SK-N-SH (cell line): Measurements from ENCODE around the gene MACROD2. TPM values are rescaled to one million over a fixed set of nuclear protein-coding genes. Genes with fewer than 3 reads are reported as not detected.

ENCODE experiments used
- CTCF ChIA-PET: fragments of 300-600, 350-600 bp; formaldehyde crosslinking; extraction: SDS; loops from one replicate; lab custom pipeline; 2021; lab: Yijun Ruan, JAX
- POLR2A ChIA-PET: fragments of 350-600 bp; sonication (Branson Sonifier 250); formaldehyde crosslinking; extraction: SDS; loops from one replicate; lab custom pipeline; 2020; ENCODE audit warnings: antibody characterized with exemption, inconsistent platforms; lab: Yijun Ruan, JAX
- DNase-seq: peaks from one replicate; pipeline ENCODE4 v3.0.0; 2012
- H2AFZ ChIP-seq: fragments of 200-600 bp; sonication (generic); 2 replicates; pipeline ENCODE4 v1.8.1; 2016; ENCODE audit warnings: antibody characterized with exemption, mild to moderate bottlenecking, low read depth
- H3F3A ChIP-seq: fragments of 200-600 bp; sonication (generic); replicated peaks from 2 replicates; pipeline ENCODE3; 2016; ENCODE audit warnings: antibody characterized with exemption, mild to moderate bottlenecking; ENCODE audit not compliant: insufficient read depth
- H3K27ac ChIP-seq, 2 experiments: fragments of 200-500 bp in 1 of 2; fragments of 200-600 bp in 1 of 2; sonication (Bioruptor generic) in 1 of 2; sonication (generic), shearing (Covaris generic) in 1 of 2; 2 replicates each; pipeline versions ENCODE4 v1.5.1 to v1.6.1; 2014 to 2016; ENCODE audit warnings: low read depth in 2 of 2, inconsistent platforms in 1 of 2, low read length in 1 of 2, mild to moderate bottlenecking in 1 of 2, mixed read lengths in 1 of 2
- H3K27me3 ChIP-seq: fragments of 200-600 bp; sonication (generic), shearing (Covaris generic); 2 replicates; pipeline ENCODE4 v1.6.1; 2016; ENCODE audit warnings: mixed run types; ENCODE audit not compliant: insufficient read depth
- H3K36me3 ChIP-seq, 2 experiments: fragments of 200-500 bp in 1 of 2; fragments of 200-600 bp in 1 of 2; sonication (Bioruptor generic) in 1 of 2; sonication (generic) in 1 of 2; replicated peaks in 1 of 2; 2 replicates each; pipeline versions ENCODE3 to v1.5.1; 2014 to 2016; ENCODE audit warnings: low read length in 1 of 2, mild to moderate bottlenecking in 1 of 2; ENCODE audit not compliant: insufficient read depth in 2 of 2, control insufficient read depth in 1 of 2
- H3K4me1 ChIP-seq, 2 experiments: fragments of 200-500 bp in 1 of 2; fragments of 200-600 bp in 1 of 2; sonication (Bioruptor generic) in 1 of 2; sonication (generic), shearing (Covaris generic) in 1 of 2; 2 replicates each; pipeline versions ENCODE4 v1.5.1 to v1.6.1; 2014 to 2016; ENCODE audit warnings: low read depth in 1 of 2, low read length in 1 of 2, mixed run types in 1 of 2; ENCODE audit not compliant: insufficient read depth in 2 of 2, control insufficient read depth in 1 of 2
- H3K4me2 ChIP-seq: fragments of 200-600 bp; sonication (generic), shearing (Covaris generic); 2 replicates; pipeline ENCODE4 v1.6.1; 2017; ENCODE audit warnings: mixed run types
- H3K4me3 ChIP-seq, 2 experiments: fragments of 200-500 bp in 1 of 2; fragments of 200-600 bp in 1 of 2; sonication (Bioruptor generic) in 1 of 2; sonication (generic), shearing (Covaris generic) in 1 of 2; 2 replicates each; pipeline versions ENCODE4 v1.5.1 to v1.8.1; 2014 to 2016; ENCODE audit warnings: low read depth in 2 of 2, inconsistent platforms in 1 of 2, low read length in 1 of 2, mild to moderate bottlenecking in 1 of 2, mixed read lengths in 1 of 2, moderate library complexity in 1 of 2
- H3K79me2 ChIP-seq: fragments of 200-600 bp; sonication (generic); 2 replicates; pipeline ENCODE4 v1.8.1; 2017; ENCODE audit warnings: mild to moderate bottlenecking; ENCODE audit not compliant: insufficient read depth
- H3K9ac ChIP-seq: fragments of 200-600 bp; sonication (generic); 2 replicates; pipeline ENCODE4 v1.6.1; 2017; ENCODE audit warnings: mixed run types
- H3K9me2 ChIP-seq: fragments of 200-600 bp; sonication (generic); 2 replicates; pipeline ENCODE4 v1.6.1; 2017; ENCODE audit warnings: mixed run types
- H3K9me3 ChIP-seq: fragments of 200-600 bp; sonication (generic); 2 replicates; pipeline ENCODE4 v1.6.1; 2017; ENCODE audit warnings: mixed run types, mild to moderate bottlenecking, moderate library complexity
- H4K20me1 ChIP-seq: fragments of 200-600 bp; sonication (generic); 2 replicates; pipeline ENCODE4 v1.6.1; 2017; ENCODE audit warnings: mild to moderate bottlenecking, mixed run types; ENCODE audit not compliant: insufficient read depth
- CHD2 ChIP-seq: fragments of 150-350 bp; IDR thresholded peaks from 2 replicates; pipeline ENCODE4 v1.6.1; 2018; ENCODE audit warnings: low read length; ENCODE audit not compliant: partially characterized antibody
- EZH2phosphoT487 ChIP-seq: fragments of 200-600 bp; sonication (generic); IDR thresholded peaks from 2 replicates; pipeline ENCODE4 v1.6.1; 2017; ENCODE audit warnings: low read depth, mixed run types, mild to moderate bottlenecking, antibody characterized with exemption, moderate library complexity, borderline replicate concordance
- FOSL2 ChIP-seq: IDR thresholded peaks from 2 replicates; pipeline ENCODE4 v1.4.0; 2012; ENCODE audit warnings: low read depth, mild to moderate bottlenecking, moderate library complexity, borderline replicate concordance
- FOXJ3 ChIP-seq: sonication (generic); formaldehyde crosslinking; IDR thresholded peaks from 2 replicates; pipeline ENCODE4 v1.5.1; 2020; ENCODE audit warnings: mild to moderate bottlenecking, missing genetic modification reagents
- FOXM1 ChIP-seq: IDR thresholded peaks from 2 replicates; pipeline ENCODE4 v1.4.0; 2012; ENCODE audit warnings: low read depth, mild to moderate bottlenecking
- GATA2 ChIP-seq: sonication (generic); formaldehyde crosslinking; IDR thresholded peaks from 2 replicates; pipeline ENCODE4 v1.5.0; 2020; ENCODE audit warnings: mild to moderate bottlenecking, missing genetic modification reagents
- MEF2A ChIP-seq: IDR thresholded peaks from 2 replicates; pipeline ENCODE4 v1.4.0; 2012; ENCODE audit warnings: low read depth, borderline replicate concordance
- NFIC ChIP-seq: IDR thresholded peaks from 2 replicates; pipeline ENCODE4 v1.4.0; 2012; ENCODE audit warnings: borderline replicate concordance
- NRF1 ChIP-seq: IDR thresholded peaks from 2 replicates; pipeline ENCODE4 v1.6.1; 2012; ENCODE audit warnings: low read depth, mild to moderate bottlenecking, low read length
- POLR2AphosphoS5 ChIP-seq: IDR thresholded peaks from 2 replicates; pipeline ENCODE4 v1.6.1; 2012; ENCODE audit warnings: low read depth, low read length
- RAD21 ChIP-seq: IDR thresholded peaks from 2 replicates; pipeline ENCODE4 v1.6.1; 2012; ENCODE audit warnings: mild to moderate bottlenecking, low read length
- RCOR1 ChIP-seq: fragments of 150-350 bp; IDR thresholded peaks from 2 replicates; pipeline ENCODE4 v1.6.1; 2017; ENCODE audit warnings: antibody characterized with exemption, low read length
- RFX5 ChIP-seq: IDR thresholded peaks from 2 replicates; pipeline ENCODE4 v1.6.1; 2012; ENCODE audit warnings: mild to moderate bottlenecking, improper control_type of control experiment, low read length
- RXRA ChIP-seq: IDR thresholded peaks from 2 replicates; pipeline ENCODE4 v1.4.0; 2012; ENCODE audit warnings: low read depth, mild to moderate bottlenecking, borderline replicate concordance
- SIN3A ChIP-seq: IDR thresholded peaks from 2 replicates; pipeline ENCODE4 v1.6.1; 2012; ENCODE audit warnings: low read depth, mild to moderate bottlenecking, low read length, moderate library complexity, borderline replicate concordance
- SMC3 ChIP-seq: IDR thresholded peaks from 2 replicates; pipeline ENCODE4 v1.6.1; 2012; ENCODE audit warnings: low read depth, low read length, improper control_type of control experiment
- TAF1 ChIP-seq: IDR thresholded peaks from 2 replicates; pipeline ENCODE4 v1.6.1; 2012; ENCODE audit warnings: low read depth, mild to moderate bottlenecking, low read length, moderate library complexity, borderline replicate concordance
- TCF12 ChIP-seq: IDR thresholded peaks from 2 replicates; pipeline ENCODE4 v1.4.0; 2012
- TEAD4 ChIP-seq: IDR thresholded peaks from 2 replicates; pipeline ENCODE4 v1.4.0; 2012; ENCODE audit warnings: mild to moderate bottlenecking, borderline replicate concordance; ENCODE audit not compliant: insufficient read depth
- USF2 ChIP-seq: fragments of 150-350 bp; IDR thresholded peaks from 2 replicates; pipeline ENCODE4 v1.6.1; 2017; ENCODE audit warnings: antibody characterized with exemption, low read length, low read depth, borderline replicate concordance
- WGBS: methylation state at CpG from one replicate; pipeline ENCODE4 v1.1.6; 2017; ENCODE audit warnings: low lambda C conversion rate; 5-methylcytosine and 5-hydroxymethylcytosine counted together
- polyA plus RNA-seq, 3 experiments: library from polyadenylated mRNA; depleted of rRNA; stranded (reverse); fragments of >200 nt; gene quantifications; 2 replicates each; pipeline ENCODE4 v1.2.3, GENCODE V29; 2012
- TF ChIP-seq, protein P1 (sequence below): IDR thresholded peaks from 2 replicates; pipeline ENCODE4 v1.4.0; 2012; ENCODE audit warnings: low read depth, borderline replicate concordance
- TF ChIP-seq, protein P2 (sequence below): IDR thresholded peaks from 2 replicates; pipeline ENCODE4 v1.4.0; 2012; ENCODE audit warnings: low read depth

Gene MACROD2
- polyA plus RNA-seq, 1 of the 3 experiments (the other 2 are of a cell fraction) = 0.33 TPM

- Histone ChIP-seq H3K36me3 (no peaks in the 10 kb centered on the region), H3K4me2 (no peak overlapping the region), H3K9me3 (no peaks in the 10 kb centered on the region), H3K27me3 (no peaks in the 10 kb centered on the region), H3K9me2 (no peaks in the 10 kb centered on the region), H3K27ac (no peak overlapping the region), H4K20me1 (no peaks in the 10 kb centered on the region), H3F3A (no peaks in the 10 kb centered on the region), H3K4me1 (no peaks in the 10 kb centered on the region), H3K79me2 (no peaks in the 10 kb centered on the region), H3K9ac (no peak overlapping the region), H3K4me3 (no peak overlapping the region), H2AFZ (no peak overlapping the region)
- ChIA-PET POLR2A (no interaction called here), CTCF (interaction anchor here (0.7 kb wide), 1 partner anchor 13 kb away, joined by 3 read pairs; no protein-coding TSS in a partner anchor)
- no peak for DNase-seq
- TF ChIP-seq SMC3 (no peak), TAF1 (no peak), FOXM1 (no peak), GATA2 (CRISPR knock-in tag) (no peak), FOSL2 (no peak), SIN3A (no peak), RXRA (no peak), USF2 (no peak), FOXJ3 (CRISPR knock-in tag) (no peak), RFX5 (no peak), RCOR1 (no peak), POLR2AphosphoS5 (no peak), MEF2A (no peak), EZH2phosphoT487 (no peak), CHD2 (no peak), NRF1 (no peak), TCF12 (no peak)
- TF ChIP-seq, protein P1, sequence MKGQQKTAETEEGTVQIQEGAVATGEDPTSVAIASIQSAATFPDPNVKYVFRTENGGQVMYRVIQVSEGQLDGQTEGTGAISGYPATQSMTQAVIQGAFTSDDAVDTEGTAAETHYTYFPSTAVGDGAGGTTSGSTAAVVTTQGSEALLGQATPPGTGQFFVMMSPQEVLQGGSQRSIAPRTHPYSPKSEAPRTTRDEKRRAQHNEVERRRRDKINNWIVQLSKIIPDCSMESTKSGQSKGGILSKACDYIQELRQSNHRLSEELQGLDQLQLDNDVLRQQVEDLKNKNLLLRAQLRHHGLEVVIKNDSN = no peak
- TF ChIP-seq, protein P2, sequence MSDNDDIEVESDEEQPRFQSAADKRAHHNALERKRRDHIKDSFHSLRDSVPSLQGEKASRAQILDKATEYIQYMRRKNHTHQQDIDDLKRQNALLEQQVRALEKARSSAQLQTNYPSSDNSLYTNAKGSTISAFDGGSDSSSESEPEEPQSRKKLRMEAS = no peak
- WGBS = 82% methylated on average over 1 of the region's 1 CpG
These were observed 1375.1 kb downstream of the MACROD2 start for GRCh38 chr20:15370370-15370769.

- H3K36me3 ChIP-seq = no peaks in the 10 kb centered on the region
- H3K79me2 ChIP-seq = no peaks in the 10 kb centered on the region
- no peaks in the 10 kb centered on the region for H3K4me1 ChIP-seq
- H3K9me3 ChIP-seq = no peaks in the 10 kb centered on the region
- H3K27me3 ChIP-seq = no peaks in the 10 kb centered on the region
- no peak overlapping the region for H3K27ac ChIP-seq
- no peak overlapping the region for H2AFZ ChIP-seq
- WGBS = 90% methylated on average over 4 of the region's 4 CpGs
- no peak for DNase-seq
- no peak overlapping the region for H3K4me3 ChIP-seq
- no peak overlapping the region for H3K4me2 ChIP-seq
- CTCF ChIA-PET = no interaction called here
- H3F3A ChIP-seq = no peaks in the 10 kb centered on the region
- H3K9ac ChIP-seq = no peak overlapping the region
- H4K20me1 ChIP-seq = no peaks in the 10 kb centered on the region
- POLR2A ChIA-PET = no interaction called here
- no peak for TF ChIP-seq TEAD4
- TF ChIP-seq CHD2 = no peak
- no peak for TF ChIP-seq SIN3A
- no peak for TF ChIP-seq RAD21
- TF ChIP-seq, protein P2 = no peak
- no peak for TF ChIP-seq NFIC
- TF ChIP-seq SMC3 = no peak
- no peak for TF ChIP-seq MEF2A
- TF ChIP-seq GATA2 (CRISPR knock-in tag) = no peak
- H3K9me2 ChIP-seq = no peaks in the 10 kb centered on the region
These were observed 1379.4 kb downstream of the MACROD2 start for GRCh38 chr20:15374682-15375081.
